Measurements from ENCODE around the gene MPIG6B. TPM values are rescaled to one million over a fixed set of nuclear protein-coding genes. Genes with fewer than 3 reads are reported as not detected.
A peak's percentile ranks its signal among the peaks of the same experiment; 100 is the strongest.

The MPIG6B gene
- total and polyA plus RNA-seq, 2 donors from 2014 or later = 0.60 TPM; not detected in 1

DNA sequence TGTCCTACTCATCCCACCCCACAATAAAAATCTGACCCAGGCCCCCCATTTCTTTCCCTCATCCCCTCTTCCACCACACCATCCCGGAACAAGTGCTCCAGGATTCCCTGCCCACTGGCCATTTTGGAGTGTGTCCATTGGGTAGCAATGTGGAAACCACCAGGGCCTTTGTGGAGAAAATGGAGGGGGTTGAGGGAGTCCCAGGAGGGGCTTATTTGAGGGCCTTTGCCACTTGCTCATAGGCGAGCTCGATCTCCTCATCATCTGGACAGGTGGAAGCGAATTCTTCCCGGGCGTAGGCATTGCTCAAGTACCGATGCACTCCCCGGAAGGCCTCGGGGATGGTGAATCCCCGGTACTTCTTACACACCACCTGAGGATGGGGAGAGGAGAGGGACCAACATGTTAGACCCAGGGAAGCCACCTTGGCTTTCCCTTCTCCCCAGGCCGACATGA, 7.5 kb downstream of the MPIG6B start:
- Histone ChIP-seq H3K36me3 (ENCODE audit: control insufficient read depth in 2 of 3, insufficient read depth in 3 of 3, low read length in 3 of 3) (peaks cover 7 to 52% (median 26%) of the 10 kb centered on the region in 3 donors), H3K9me3 (ENCODE audit: control insufficient read depth in 2 of 3, insufficient read depth in 1 of 3, low read length in 3 of 3) (no peaks in the 10 kb centered on the region), H3K9ac (ENCODE audit: low read length in 3 of 3) (peak overlapping the region in 1 of 3 donors; percentile 2), H3K27ac (ENCODE audit: low read depth in 2 of 2, low read length in 2 of 2) (peak overlapping the region; percentile 99), H3K4me1 (ENCODE audit: control insufficient read depth in 2 of 3, insufficient read depth in 2 of 3, low read depth in 1 of 3, low read length in 3 of 3) (peaks cover 0 to 19% (median 0%) of the 10 kb centered on the region in 3 donors), H3K4me3 (ENCODE audit: low read length in 3 of 3) (peak overlapping the region in 1 of 3 donors; percentile 37), H3K27me3 (ENCODE audit: control insufficient read depth, insufficient read depth, low read length) (no peaks in the 10 kb centered on the region)
- DNase-seq (peak in 1 of 5 donors; percentile 55), FAIRE-seq (no peak)
- TF ChIP-seq CTCF (IDR thresholded peaks at IDR 0.05; ENCODE audit: borderline replicate concordance, extremely low read depth, insufficient read depth) = no peak
- intact Hi-C loops (cut with DNase I) = no loop called here

DNA sequence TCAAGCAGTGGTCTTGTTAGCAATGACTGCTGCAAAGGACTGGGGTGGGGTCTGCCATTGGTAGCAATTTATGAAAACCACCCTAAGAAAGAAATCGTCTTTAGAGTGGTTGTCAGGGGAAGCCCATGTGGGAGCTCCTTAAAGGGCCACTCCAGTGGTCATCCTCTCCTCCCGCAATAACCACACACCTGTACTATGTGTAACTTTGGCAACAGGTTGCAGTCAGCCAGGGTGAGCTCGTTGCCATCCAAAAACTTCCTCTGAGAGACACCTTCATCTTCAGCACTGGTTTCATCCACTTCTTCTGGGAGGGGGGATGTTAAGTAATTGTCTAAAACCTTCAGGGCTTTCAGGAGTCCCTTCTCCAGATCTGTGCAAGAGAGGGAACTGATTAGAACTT, 8.9 kb downstream of the MPIG6B start:
- no peak overlapping the region for H3K9ac ChIP-seq (ENCODE audit: low read length in 3 of 3)
- H3K27ac ChIP-seq (ENCODE audit: low read depth in 2 of 2, low read length in 2 of 2) = no peak overlapping the region
- peaks cover 2 to 39% (median 20%) of the 10 kb centered on the region in 3 donors for H3K36me3 ChIP-seq (ENCODE audit: control insufficient read depth in 2 of 3, insufficient read depth in 3 of 3, low read length in 3 of 3)
- DNase-seq = peak in 1 of 5 donors; percentile 3
- intact Hi-C loops (cut with DNase I) = no loop called here
- no peaks in the 10 kb centered on the region for H3K27me3 ChIP-seq (ENCODE audit: control insufficient read depth, insufficient read depth, low read length)
- FAIRE-seq = no peak
- H3K9me3 ChIP-seq (ENCODE audit: control insufficient read depth in 2 of 3, insufficient read depth in 1 of 3, low read length in 3 of 3) = no peaks in the 10 kb centered on the region
- H3K4me3 ChIP-seq (ENCODE audit: low read length in 3 of 3) = no peak overlapping the region
- H3K4me1 ChIP-seq (ENCODE audit: control insufficient read depth in 2 of 3, insufficient read depth in 2 of 3, low read depth in 1 of 3, low read length in 3 of 3) = peaks cover 0 to 24% (median 7%) of the 10 kb centered on the region in 3 donors
- TF ChIP-seq CTCF (IDR thresholded peaks at IDR 0.05; ENCODE audit: borderline replicate concordance, extremely low read depth, insufficient read depth) = no peak

DNA sequence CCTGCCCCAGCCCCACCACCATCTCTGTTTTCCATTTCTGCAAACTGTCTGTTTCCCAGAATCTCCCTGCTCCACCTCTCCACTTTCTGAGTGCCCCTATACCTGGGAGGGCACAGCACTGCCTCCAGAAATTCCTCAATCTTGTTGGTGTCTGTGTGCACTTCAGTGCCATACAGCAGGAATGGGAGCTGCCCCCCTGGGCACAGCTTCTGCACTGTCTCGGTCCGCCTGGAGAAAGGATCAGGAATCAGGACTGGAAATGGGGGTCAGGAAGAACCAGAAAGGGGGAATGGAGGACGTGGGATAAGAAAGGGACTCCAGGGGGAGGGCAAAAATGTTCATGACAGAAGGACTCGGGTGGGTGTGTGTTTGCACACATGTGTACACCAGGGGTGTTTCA, 10.6 kb downstream of the MPIG6B start:
- H3K36me3 ChIP-seq (ENCODE audit: control insufficient read depth in 2 of 3, insufficient read depth in 3 of 3, low read length in 3 of 3) = peaks cover 0 to 28% (median 16%) of the 10 kb centered on the region in 3 donors
- H3K27me3 ChIP-seq (ENCODE audit: control insufficient read depth, insufficient read depth, low read length) = no peaks in the 10 kb centered on the region
- TF ChIP-seq CTCF (IDR thresholded peaks at IDR 0.05; ENCODE audit: borderline replicate concordance, extremely low read depth, insufficient read depth) = no peak
- peaks cover 10 to 33% (median 24%) of the 10 kb centered on the region in 3 donors for H3K4me1 ChIP-seq (ENCODE audit: control insufficient read depth in 2 of 3, insufficient read depth in 2 of 3, low read depth in 1 of 3, low read length in 3 of 3)
- peak overlapping the region; percentile 98 to 99 for H3K27ac ChIP-seq (ENCODE audit: low read depth in 2 of 2, low read length in 2 of 2)
- no peak for FAIRE-seq
- no peaks in the 10 kb centered on the region for H3K9me3 ChIP-seq (ENCODE audit: control insufficient read depth in 2 of 3, insufficient read depth in 1 of 3, low read length in 3 of 3)
- no peak for DNase-seq
- peak overlapping the region in 1 of 3 donors; percentile 99 for H3K9ac ChIP-seq (ENCODE audit: low read length in 3 of 3)
- H3K4me3 ChIP-seq (ENCODE audit: low read length in 3 of 3) = peak overlapping the region in 2 of 3 donors; percentile 4 to 100
- intact Hi-C loops (cut with DNase I) = no loop called here

Measured in kidney (tissue), 14 donors.